Stimulated activated CD4-positive, alpha-beta T cell treated with anti-CD3 and anti-CD28 coated beads, Interleukin-4, amount 100 ng/mL, for 1 hour (primary cell): ENCODE measurements around the gene NCKAP5.
"Not testable (repeated sequence)": the region's sequence is repeated elsewhere in the genome, so short reads cannot be mapped to it uniquely, and the experiment has no call there.

Experiments used
- DNase-seq: peaks from one replicate; pipeline ENCODE4 v3.0.0-alpha.2; 2020

The NCKAP5 gene

GRCh38 chr2:132850688-132851087 lies 717.6 kb downstream of the NCKAP5 start:
- DNase-seq = no peak

- DNase-seq = no peak
These were observed 719.1 kb downstream of the NCKAP5 start for GRCh38 chr2:132849118-132849517.

- no peak for DNase-seq
These were observed 722.9 kb downstream of the NCKAP5 start for GRCh38 chr2:132845339-132845738.

- DNase-seq = no peak
These were observed 723.7 kb downstream of the NCKAP5 start for GRCh38 chr2:132844585-132844984.

GRCh38 chr2:132837769-132838168 lies 730.5 kb downstream of the NCKAP5 start:
- no peak for DNase-seq

- no peak for DNase-seq
These were observed 737.9 kb downstream of the NCKAP5 start for GRCh38 chr2:132830321-132830827.

GRCh38 chr2:132825601-132826000 lies 742.7 kb downstream of the NCKAP5 start:
- no peak for DNase-seq

- no peak for DNase-seq
These were observed 743.5 kb downstream of the NCKAP5 start for GRCh38 chr2:132824716-132825115.

GRCh38 chr2:132816234-132816633 lies 752.0 kb downstream of the NCKAP5 start:
- DNase-seq = no peak

- no peak for DNase-seq
These were observed 752.7 kb downstream of the NCKAP5 start for GRCh38 chr2:132815516-132815915.

GRCh38 chr2:132814651-132815050 lies 753.6 kb downstream of the NCKAP5 start:
- no peak for DNase-seq

GRCh38 chr2:132813422-132813821 lies 754.8 kb downstream of the NCKAP5 start:
- no peak for DNase-seq

GRCh38 chr2:132811148-132811915 lies 756.9 kb downstream of the NCKAP5 start:
- DNase-seq = no peak

GRCh38 chr2:132809962-132810361 lies 758.3 kb downstream of the NCKAP5 start:
- not testable (repeated sequence) for DNase-seq

- DNase-seq = no peak
These were observed 764.2 kb downstream of the NCKAP5 start for GRCh38 chr2:132804051-132804450.

GRCh38 chr2:132798341-132798740 lies 769.9 kb downstream of the NCKAP5 start:
- DNase-seq = no peak

- DNase-seq = no peak
These were observed 770.7 kb downstream of the NCKAP5 start for GRCh38 chr2:132797556-132797955.

GRCh38 chr2:132797071-132797470 lies 771.2 kb downstream of the NCKAP5 start:
- no peak for DNase-seq

- no peak for DNase-seq
These were observed 773.0 kb downstream of the NCKAP5 start for GRCh38 chr2:132795220-132795619.

GRCh38 chr2:132793532-132793931 lies 774.7 kb downstream of the NCKAP5 start:
- DNase-seq = no peak

- DNase-seq = no peak
These were observed 778.0 kb downstream of the NCKAP5 start for GRCh38 chr2:132790207-132790785.

- no peak for DNase-seq
These were observed 779.2 kb downstream of the NCKAP5 start for GRCh38 chr2:132789066-132789465.

GRCh38 chr2:132788310-132788838 lies 779.9 kb downstream of the NCKAP5 start:
- no peak for DNase-seq

- no peak for DNase-seq
These were observed 784.4 kb downstream of the NCKAP5 start for GRCh38 chr2:132783883-132784282.
